GM21381 (cell line): ENCODE data around the gene PSME1.

Experiments
- ATAC-seq: cut with Tn5 transposase; IDR thresholded peaks from one replicate; pipeline ENCODE4 v1.9.1; 2021; ENCODE audit warnings: mild to moderate bottlenecking, moderate library complexity; ENCODE audit not compliant: unreplicated experiment

Gene PSME1

DNA sequence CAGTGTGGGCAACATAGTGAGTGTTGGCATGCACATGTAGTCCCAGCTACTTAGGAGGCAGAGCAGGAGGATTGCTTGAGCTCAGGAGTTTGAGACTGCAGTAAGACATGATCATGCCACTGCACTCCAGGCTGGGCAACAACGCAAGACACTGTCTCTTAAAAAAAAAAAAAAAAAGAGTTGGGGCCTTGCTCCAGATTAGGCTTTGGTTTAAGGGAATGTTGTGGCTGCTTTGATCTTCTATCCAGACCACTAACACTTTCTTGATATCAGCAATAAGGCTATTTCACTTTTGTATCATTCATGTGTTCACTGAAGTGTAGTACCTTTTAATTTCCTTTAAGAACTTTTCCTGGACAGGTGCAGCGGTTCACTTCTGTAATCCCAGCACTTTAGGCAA lies 8.3 kb upstream of the PSME1 start:
- no peak for ATAC-seq

DNA sequence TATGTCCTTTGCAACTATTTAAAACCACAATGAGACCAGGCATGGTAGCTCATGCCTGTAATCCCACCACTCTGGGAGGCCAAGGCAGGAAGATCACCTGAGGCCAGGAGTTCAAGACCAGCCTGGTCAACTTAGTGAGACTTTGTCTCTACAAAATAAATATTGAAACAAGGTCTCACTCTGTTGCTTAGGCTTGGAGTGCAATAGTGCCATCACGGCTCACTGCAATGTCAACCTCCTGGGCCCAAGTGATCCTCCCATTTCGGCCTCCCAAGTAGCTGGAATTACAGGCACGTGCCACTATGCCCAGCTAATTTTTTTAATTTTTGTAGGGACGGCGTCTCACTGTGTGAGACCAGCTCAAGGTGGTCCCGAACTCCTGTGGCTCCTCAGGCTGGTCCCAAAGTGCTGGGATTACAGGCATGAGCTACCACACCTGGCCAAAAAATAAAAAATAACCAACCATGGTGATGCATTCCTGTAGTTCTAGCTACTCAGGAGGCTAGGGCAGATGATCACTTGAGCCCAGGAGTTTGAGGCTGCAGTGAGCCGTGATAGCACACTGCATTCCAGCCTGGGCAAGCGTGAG lies 6.5 kb upstream of the PSME1 start:
- no peak for ATAC-seq

DNA sequence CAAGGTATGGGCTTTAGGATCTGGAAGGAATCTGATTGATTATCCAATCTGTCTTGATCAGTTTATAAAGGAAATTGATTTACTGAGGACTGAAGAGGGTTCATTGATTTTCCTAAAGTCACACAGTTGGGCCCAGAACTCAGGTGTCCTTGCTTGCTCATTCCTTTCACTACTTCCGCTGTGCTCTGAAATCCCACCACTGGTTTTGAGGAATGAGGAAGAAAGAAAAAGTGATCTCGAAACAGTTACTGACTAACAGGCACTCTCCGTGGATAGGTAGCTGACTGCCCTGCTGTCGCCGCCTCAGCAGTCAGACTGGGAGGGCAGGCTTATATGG lies 5.6 kb upstream of the PSME1 start, which contains the start of gene FITM1:
FITM1 (plus strand) TSS at position 280 of the 337 bp plus-strand sequence. CDS start 905 bp downstream, outside the sequence.
- no peak for ATAC-seq

DNA sequence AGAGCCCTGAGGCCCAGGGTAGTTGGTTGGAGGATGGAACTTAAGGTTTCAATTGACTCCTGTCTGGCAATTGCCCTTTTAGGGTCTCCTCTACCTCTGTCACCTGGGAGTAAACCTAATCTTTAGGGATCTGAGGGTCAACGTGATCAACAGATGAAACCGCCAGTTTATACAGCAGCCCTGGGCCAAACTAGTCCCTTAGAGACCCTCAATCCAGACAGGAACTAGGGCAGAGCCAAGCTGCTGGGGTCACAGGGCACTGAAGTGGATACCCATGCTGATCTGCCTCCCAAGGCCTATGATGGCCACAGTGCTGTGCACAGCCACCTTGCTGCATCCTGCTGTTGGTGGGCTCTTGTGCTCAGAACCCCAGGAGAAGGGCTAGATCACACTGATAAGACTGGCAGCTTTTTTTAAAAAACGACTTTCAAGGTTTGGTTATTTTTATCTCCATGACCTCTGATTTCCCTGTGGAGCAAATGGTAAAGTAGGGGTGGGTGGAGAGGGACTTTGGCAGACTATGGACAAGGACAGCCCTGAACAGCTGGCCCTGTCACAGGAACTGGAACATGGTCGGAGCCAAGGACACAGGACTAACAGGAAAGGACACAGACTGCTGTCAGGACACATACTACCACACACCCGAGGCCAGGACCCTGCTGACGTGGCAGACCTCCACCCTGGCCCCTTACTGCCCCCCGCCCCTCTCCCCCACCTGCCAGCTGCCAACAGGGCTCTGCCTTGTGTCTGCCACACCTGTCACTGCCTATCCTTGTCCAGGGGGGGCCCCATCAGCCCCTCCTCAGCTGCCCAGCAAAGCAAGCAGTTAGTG lies 5.1 kb upstream of the PSME1 start:
- ATAC-seq, result no peak

DNA sequence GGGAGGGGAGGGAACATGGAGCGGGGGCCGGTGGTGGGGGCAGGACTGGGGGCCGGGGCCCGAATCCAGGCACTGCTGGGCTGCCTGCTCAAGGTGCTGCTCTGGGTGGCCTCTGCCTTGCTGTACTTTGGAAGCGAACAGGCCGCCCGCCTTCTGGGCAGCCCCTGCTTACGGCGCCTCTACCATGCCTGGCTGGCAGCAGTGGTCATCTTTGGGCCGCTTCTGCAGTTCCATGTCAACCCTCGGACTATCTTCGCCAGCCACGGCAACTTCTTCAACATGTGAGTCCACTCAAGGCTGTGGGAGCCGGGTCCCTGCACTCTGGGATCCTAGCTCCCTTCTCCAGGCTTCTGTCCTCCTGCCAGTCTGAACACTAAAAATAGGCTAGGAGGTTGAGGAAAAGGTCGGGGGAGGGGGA lies 4.4 kb upstream of the PSME1 start:
- no peak for ATAC-seq

DNA sequence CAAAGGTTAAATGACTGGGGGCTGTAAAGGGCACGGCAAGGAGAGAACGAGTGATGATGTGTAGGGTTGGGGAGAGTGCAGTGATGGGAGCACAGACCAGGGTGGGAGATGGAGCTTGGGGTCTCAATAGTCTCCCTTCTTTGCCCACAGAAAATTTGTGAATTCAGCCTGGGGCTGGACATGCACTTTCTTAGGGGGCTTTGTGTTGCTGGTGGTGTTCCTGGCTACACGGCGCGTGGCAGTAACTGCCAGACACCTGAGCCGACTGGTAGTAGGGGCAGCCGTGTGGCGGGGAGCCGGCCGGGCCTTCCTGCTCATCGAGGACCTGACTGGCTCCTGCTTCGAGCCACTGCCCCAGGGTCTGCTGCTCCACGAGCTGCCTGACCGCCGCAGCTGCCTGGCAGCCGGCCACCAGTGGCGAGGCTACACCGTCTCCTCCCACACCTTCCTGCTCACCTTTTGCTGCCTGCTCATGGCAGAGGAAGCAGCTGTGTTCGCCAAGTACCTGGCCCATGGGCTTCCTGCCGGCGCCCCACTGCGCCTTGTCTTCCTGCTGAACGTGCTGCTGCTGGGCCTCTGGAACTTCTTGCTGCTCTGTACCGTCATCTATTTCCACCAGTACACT lies 3.8 kb upstream of the PSME1 start:
- no peak for ATAC-seq

DNA sequence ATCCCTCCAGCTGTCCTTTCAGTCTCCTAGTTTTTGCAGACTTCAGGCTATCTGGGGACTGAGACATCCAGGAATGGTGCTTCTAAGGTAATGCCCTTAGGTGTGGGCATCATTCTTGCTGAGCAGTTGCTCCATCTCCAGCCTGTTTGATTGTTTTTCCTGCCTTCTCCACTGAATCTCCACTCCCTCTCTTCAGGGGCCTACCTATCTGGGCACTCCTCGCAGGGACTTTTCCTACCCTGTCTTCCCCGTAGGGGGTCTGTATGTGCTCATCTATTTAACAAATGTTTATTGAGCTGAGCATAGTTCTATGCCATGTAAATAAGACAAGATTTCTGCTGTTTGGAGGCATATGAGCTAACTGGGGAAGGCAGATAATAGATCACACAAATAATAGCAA lies 3.0 kb upstream of the PSME1 start:
- ATAC-seq, result no peak

DNA sequence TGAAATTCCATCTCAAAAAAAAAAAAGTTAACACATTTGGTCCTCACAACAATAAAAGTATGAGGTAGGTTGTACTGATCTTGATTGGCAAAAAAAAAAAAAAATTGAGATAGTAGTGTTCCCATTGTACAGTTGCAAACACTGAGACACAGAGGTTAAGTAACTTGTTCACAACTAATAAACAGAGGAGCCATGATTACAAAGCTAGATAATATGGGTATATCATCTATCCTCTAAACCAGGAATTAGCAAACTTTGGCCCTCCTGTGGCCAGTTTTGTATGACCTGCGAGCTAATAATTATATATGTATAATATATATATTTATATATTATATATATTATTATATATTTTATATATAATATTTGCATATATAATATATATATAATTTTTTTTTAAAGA lies 2.3 kb upstream of the PSME1 start:
- ATAC-seq, result no peak

DNA sequence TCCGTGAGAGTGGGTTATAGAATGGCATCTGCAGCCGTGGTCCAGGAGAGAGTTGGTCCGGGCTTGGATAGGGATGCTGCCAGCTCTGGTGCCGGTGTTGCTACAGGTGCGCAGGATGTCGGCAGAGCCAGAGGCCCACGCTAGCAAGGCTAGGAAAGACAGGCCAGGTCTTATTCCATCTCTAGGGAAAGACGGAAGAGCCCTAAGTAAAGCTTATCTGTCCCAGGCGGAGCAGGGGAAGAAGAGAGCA lies 485 bp upstream of the PSME1 start:
- peak; percentile 1 for ATAC-seq

DNA sequence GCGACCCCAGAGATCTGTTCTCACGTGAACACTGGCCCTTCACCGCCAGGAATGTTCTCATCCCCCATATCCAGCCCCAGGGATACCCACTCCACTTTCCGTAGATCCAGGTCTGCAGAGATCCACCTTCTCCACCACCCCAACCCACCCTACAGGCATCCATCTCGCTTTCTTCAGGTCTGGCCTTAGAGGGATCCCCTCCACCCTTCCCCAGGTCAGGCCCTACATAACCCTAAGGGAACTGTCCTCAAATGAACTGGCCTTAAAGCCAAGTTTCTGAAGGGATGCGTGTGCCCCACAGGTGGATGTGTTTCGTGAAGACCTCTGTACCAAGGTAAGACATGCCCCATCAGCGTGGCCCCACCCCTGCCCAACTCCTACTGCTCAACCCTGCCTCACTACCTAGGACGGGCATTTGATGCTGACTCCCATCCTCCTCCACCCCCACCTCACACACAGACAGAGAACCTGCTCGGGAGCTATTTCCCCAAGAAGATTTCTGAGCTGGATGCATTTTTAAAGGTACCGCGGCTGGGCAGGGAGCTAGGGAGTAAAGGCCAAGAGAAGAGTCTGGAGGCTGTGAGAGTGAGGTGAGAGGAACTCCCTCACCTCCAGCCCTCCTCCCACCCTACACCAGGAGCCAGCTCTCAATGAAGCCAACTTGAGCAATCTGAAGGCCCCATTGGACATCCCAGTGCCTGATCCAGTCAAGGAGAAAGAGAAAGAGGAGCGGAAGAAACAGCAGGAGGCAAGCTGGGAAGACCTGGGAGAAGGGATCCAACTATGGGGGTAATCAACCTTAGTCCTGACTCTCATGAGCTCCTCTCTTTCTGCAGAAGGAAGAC lies 912 bp downstream of the PSME1 start:
- ATAC-seq, result no peak

DNA sequence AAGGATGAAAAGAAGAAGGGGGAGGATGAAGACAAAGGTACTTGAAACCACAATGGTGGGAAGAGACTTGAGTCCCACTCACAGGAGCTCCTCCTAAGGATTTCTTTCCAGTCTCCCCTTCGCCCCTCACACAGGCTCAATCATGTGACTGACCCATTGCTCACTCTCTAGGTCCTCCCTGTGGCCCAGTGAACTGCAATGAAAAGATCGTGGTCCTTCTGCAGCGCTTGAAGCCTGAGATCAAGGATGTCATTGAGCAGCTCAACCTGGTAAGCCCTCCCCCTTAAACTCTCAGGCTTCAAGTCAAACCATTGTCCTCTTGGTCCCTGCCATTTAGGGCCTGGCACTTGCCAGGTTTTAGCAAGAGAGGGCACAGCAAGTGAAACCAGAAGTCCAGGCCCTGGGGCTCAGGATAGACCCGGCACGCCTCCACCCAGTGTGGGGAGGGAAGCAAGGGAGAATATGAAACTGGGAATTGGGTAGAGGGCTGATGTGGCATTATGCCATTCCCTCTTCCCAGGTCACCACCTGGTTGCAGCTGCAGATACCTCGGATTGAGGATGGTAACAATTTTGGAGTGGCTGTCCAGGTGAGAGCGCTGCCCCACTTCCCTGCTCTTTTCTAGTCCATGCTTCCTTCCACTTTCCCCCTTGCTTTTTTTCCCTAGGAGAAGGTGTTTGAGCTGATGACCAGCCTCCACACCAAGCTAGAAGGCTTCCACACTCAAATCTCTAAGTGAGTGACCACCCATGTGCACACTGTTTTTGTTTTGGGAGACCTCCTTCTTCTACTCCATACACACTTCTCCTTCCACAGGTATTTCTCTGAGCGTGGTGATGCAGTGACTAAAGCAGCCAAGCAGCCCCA lies 1.8 kb downstream of the PSME1 start:
- ATAC-seq, result no peak

DNA sequence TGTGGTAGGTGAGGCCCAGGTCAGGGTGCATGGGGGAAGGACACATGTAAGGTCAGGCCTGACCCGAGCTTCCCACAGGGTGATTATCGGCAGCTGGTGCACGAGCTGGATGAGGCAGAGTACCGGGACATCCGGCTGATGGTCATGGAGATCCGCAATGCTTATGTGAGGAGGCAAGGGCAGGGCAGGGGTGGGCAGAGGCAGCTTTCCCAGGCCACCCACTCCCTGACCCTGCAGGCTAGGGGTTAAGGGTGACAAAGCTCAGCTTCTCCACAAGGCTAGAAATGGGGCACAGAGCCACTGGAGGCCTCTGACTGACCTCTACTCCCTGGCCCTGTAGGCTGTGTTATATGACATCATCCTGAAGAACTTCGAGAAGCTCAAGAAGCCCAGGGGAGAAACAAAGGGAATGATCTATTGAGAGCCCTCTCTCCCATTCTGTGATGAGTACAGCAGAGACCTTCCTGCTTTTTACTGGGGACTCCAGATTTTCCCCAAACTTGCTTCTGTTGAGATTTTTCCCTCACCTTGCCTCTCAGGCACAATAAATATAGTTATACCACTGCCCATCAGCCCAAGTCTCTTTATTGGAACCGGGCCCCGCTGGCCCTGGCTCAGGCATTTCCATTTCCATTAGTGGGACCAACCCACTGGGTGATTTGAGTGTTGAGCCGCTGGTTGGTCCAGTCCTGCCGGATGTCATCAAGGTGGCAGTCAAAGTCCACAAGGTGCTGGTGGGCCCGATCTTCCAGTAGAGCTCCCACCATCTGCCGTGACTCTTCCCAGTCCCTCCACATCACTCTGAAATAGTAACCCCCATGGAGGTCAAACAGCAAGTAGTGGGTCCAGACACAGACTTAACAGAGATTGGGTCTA lies 2.6 kb downstream of the PSME1 start:
- ATAC-seq, result no peak

DNA sequence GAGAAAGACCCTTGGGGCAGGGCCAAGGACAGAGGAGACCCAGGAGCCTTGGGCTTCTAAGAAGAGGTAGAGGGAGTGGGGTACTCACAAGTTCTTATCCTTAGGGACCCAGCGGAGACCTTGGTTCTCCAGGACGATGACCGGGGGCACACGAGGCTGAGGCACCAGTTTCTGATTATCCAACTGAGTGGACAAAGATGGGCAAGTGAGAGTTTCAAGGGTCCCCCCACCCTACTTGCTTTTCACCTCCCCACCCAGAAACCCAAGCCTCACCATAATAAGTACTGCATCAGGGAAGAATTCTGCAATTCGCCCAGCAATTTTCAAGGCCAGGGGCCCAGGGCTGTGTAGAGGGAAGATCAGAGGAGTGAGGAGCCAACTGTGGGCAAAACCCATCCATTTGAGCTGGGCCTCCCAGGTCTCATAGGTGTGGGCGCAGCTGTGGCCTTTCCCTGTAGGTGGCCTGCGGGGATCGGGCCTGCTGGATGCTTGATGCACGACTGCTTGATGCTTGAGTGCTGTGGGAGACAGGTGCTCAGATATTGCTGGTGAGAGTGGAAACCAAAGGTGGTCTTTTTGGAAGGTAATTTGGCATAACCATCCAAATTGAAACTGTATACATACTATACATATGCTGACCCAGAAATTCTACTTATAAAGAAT lies 3.4 kb downstream of the PSME1 start:
- ATAC-seq, result no peak

DNA sequence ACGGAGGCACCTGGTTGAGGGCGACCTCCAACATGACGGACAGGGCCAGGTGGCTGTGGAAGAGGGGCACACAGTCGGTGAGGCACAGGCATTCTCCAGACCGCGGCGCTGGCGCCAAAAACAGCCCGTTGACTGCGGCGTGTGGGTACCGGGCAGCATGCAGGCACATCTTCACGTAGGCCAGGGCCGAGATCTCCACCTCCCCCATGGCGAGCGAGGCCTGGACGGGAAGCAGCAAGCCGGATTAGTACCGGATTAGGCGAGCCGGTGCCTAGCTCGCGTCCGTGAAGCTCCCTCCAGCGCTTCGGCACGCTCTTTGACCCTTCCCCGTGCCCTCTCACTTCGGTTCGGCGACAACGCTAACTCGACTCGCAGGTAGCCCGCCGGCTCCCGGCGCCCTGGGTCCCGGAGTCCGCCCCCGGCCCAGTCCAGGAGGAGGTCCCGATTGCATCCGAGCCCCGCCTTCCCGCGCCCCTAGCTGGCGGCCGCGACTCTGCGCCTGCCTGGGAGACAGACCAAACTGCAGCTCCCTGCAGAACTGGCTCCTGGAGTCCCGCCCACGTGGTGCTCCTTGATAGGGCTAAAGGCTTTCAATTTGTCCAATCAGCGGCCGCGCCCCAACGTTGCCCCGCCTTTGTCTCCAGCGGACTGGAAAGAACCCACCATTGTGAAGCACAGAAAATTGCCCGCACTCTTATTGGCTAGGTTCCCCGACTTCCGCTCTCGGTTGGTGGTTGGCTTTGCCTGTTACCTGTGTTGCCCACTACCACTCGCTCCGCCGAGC lies 5.3 kb downstream of the PSME1 start, which contains the start of gene EMC9:
EMC9 (minus strand) TSS at position 495 of the 784 bp plus-strand sequence; CDS start at position 208, 287 bp downstream.
- peak; percentile 86 for ATAC-seq

DNA sequence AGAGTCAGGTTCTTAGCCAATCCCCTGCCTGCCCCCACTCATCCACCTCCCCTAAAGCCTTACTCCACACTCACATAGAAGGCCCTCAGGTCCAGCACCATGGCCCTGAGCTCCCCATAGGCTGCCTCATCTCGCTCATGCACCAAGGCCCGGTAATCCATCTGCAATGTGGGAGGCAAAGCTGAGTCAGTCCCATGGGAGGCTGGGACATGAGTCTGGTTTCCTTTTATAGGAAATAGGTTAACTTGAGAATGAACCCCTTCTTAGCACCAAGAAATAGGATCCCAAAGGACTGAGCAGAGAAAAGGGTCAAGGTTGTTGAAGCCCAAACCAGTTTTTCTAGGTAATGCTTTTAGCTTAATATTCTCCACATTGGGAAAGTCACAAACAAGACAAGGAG lies 7.5 kb downstream of the PSME1 start:
- no peak for ATAC-seq

DNA sequence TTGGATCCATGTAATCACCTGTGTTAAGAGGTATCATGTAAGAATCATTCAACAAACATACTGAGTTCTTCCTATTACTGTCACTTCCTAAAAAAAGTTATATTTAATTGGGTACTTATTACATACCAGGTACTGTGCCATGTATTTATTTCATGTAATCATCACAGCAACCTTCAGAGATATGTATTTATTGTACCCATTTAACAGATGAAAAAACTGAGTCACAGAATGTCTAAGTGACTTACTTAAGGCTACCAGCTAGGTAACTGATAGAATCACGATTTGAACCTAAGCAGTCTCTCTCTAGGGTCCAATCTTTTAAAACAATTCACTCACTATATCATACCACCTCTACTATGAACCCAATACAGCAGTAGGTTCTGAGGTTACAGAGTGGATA lies 8.5 kb downstream of the PSME1 start:
- no peak for ATAC-seq

DNA sequence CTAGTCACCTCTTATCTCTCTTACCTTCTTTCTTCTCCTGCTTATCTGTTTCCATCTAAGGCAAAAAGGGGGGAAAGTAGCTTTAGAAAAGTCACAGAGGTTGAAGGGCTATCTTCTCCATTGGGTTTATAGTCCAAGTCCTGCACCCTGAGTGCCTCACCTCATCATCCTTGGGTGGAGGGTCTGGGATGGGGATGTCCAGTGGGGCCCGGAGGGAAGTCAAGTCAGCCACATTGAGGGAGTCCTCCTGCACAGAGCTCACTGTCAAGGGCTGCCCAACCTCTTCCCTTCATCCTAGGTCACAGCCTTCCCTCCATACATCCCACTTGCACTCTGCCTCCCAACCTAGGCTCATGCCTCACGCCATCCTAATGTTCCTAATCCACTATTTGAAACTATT lies 9.2 kb downstream of the PSME1 start:
- ATAC-seq, result no peak
